ENCODE results near the gene MLIP.
"Not testable (repeated sequence)": the region's sequence is repeated elsewhere in the genome, so short reads cannot be mapped to it uniquely, and the experiment has no call there.

Gene MLIP, protein sequence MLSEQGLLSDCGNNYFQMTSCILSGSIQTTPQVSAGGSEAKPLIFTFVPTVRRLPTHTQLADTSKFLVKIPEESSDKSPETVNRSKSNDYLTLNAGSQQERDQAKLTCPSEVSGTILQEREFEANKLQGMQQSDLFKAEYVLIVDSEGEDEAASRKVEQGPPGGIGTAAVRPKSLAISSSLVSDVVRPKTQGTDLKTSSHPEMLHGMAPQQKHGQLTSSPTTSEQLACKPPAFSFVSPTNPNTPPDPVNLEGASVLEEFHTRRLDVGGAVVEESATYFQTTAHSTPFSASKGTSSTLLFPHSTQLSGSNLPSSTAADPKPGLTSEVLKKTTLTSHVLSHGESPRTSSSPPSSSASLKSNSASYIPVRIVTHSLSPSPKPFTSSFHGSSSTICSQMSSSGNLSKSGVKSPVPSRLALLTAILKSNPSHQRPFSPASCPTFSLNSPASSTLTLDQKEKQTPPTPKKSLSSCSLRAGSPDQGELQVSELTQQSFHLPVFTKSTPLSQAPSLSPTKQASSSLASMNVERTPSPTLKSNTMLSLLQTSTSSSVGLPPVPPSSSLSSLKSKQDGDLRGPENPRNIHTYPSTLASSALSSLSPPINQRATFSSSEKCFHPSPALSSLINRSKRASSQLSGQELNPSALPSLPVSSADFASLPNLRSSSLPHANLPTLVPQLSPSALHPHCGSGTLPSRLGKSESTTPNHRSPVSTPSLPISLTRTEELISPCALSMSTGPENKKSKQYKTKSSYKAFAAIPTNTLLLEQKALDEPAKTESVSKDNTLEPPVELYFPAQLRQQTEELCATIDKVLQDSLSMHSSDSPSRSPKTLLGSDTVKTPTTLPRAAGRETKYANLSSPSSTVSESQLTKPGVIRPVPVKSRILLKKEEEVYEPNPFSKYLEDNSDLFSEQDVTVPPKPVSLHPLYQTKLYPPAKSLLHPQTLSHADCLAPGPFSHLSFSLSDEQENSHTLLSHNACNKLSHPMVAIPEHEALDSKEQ

GRCh38 chr6:54111341-54112045 lies at the start of gene MLIP:
TSS of gene MLIP (plus strand) at chr6:54111443. CDS start at chr6:54111480, 37 bp downstream.
- DNase-seq = no peak

DNA sequence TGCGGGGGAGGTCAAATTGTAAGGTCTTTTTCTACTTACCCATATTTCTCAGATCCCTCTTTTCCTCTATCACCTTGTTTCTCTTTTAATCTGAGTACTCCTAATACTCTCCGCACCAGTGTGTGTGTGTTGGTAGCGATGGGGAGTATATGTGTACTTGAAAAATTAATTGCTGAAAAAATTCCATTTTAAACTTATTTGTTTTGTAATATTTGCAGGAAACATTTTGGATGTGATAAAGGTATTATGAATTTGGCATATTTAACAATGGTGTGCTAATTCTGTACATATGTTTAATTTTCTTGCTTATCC lies 48.1 kb upstream of the MLIP start:
- DNase-seq = no peak

DNA sequence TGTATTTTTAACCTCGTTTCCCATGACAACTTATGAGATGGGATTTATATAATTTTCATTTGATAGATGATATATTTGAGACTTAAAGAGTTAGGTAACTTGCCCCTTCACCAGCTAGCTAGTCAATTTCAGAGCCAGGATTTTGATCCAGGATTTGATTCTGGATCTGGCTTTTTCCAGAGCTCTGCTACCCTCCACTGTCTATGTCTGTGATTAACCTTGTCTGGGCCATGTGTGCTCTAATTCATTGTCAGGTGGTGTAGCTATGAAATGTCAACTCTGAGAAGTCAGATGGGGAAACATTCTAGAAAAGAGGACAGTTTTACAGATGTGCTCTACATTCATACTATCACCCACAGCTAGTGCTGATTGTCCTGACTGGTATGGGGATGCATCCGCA lies 42.5 kb upstream of the MLIP start:
- DNase-seq = no peak

GRCh38 chr6:54070025-54070424 lies 41.2 kb upstream of the MLIP start:
- no peak for DNase-seq

DNA sequence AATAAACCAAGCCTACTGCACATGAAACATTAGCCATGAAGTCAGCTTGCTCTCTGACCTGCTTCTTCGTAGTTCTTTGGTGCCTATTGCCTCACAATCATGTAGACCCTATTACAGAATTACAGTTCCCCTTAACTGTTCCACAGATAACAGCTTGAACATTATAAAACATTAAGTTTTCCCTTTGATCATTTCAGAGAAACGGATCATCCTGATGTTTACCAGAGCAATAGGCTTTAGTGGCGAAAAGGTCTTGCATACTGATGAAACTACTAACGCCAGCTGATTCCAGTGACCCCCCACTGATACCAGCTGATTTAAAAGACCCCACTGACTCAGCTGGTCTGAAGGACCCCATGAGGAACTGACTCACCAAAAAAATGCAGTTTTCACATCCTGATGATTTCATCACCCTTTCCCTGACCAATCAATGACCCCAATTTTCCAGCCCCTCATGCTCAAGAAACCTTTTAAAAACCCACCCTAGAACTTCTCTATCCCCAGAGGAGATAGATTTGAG lies 39.4 kb upstream of the MLIP start:
- DNase-seq = no peak

DNA sequence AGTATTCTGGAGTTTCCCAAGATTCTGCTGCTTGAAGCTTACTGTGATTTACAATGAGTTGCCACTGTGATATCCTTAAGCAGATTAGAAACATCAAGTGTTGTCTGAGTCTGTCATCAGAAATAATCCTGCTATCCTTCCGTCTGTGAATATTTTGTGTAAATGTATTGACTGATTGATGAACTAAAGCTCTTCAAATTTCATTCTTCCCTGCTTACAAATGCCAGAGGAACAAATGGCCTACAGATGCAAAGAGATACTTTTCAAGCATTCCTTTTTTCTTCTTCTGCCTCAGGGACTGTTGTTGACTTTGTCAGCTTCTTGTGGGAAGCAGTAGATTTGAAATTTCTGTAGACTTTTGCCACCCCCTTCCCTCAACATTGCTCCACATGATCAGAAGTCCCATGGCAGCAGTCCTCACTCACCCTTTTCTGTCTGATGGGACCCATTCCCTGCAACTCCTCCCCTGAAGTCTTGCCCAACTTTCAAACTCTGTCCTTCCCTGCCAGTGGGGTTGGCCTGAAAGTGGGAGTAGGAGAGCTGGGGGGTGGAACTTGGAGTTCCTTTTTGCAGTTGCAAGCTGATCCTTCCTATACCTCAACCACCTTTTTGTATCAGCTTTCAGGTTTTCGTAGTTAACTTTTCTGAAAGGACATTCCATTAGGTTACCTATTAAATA lies 38.5 kb upstream of the MLIP start:
- no peak for DNase-seq

DNA sequence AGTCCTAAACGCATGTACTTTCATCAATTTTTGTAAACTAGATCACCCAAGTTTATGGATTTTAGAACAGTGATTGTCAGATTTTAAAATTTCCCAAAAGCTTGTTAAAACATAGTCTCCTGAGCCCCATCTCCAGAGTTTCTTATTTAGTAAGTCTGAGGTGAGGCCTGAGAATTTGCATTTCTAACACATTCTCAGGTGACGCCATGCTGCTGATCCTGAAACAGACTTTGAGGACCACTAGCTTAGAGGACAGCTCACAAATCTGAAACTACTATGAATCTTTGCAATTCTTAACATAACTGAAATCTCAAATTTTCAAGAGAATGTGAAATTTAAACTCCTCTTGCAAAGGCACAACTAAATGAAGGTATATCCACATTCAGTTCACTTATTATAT lies 37.8 kb upstream of the MLIP start:
- DNase-seq = no peak

DNA sequence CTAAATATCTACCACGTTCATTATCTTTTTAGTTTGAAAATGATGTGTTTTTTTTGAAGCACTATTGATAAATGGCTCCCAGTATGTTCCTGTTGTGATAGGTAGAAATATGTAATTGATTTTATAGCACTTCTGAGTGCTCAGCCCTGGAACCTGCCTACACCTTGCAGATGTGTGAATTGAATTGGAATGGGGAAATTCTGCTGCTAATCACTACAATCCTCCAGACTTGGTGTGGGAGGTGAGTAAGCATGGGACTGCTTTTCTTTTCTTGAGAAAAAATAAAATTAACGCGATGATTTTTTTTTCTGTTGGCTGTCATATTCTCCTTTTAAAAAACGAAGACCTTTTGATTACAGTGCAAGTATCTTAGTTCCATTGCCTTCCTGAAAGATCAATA lies 37.1 kb upstream of the MLIP start:
- DNase-seq = no peak

DNA sequence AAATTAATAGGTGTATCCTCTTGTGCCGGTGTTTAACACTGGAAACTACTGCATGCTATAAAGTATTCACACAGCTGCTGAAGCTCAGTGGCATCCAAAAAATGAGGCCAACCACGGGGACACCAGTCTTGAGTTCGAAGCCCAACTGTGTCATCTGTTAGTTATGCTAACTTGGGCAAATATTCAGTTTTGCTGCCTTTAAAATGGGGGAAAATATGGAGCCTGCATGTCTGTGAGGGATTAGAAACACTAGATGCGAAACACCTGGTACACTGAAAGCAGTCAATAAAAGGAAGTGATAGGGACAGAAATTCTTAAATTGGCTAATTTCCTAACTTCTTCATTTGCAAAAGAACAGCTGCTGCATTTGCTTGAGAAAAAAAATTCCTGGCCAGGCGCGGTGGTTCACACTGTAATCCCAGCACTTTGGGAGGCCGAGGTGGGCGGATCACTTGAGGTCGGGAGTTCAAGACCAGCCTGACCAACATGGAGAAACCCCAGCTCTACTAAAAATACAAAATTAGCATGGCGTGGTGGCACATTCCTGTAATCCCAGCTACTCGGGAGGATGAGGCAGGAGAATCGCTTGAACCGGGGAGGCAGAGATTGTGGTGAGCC lies 36.6 kb upstream of the MLIP start:
- no peak for DNase-seq

DNA sequence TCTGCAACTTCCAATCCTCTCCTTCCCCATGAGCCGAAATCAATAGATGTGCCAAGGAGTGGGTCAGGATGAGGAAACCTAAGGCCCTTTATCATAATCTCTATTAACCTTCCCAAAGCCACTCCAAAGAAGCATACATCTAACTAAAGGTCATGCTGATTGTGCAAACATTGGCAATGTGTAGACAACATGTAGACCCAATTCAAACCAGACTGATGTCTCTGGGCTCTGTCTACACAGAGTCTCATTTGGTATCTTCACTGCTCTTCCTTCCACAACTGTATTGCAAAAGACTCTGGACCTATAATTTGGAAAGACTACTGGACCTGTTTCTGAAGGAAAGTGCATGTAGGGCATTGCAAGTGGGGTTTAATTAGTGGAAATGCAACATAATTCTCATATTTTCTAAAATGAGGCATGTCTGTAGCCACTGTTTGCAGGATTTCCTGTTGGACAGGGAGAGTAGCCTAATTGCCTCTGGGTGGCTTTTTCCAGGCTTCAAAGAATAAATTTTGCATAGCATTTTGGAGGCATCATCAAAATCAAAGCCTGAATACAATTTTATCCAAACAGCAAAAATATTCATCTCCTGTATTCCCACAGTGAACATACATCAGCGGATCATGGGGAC lies 35.0 kb upstream of the MLIP start:
- DNase-seq = no peak

DNA sequence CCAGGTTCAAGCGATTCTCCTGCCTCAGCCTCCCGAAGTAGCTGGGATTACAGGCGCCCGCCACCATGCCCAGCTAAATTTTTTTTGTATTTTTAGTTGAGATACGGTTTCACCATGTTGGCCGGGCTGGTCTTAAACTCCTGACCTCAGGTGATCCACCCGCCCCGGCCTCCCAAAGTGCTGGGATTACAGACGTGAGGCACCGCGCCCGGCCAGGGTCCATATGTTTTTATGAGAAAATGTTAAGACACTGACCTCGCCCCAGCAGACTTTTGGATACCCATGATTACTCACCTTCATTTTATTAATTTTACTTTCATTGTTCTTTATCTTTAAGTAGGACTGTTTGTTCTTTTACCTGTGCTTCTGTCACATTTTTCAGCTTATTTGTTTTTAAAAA lies 29.7 kb upstream of the MLIP start:
- DNase-seq = not testable (repeated sequence)

DNA sequence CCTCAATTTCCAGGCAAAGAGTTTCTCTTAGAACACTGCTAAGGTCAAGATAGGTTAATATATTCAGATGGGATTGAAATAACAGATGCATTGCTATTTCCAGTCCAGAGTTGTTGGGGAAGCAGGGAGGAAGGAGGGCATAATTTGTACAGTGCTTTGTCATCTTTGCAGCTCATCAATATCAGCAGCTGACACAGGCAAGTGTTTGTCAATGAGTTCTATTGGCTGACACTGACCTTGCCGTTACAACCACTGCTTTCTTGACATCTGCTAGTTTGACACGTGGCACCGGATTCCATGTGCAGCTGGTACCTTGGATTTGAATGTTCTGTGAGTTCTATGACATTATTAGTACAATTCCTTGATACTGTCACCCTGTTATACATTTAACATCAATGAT lies 28.0 kb upstream of the MLIP start:
- no peak for DNase-seq

- DNase-seq = no peak
Observed at GRCh38 chr6:54084231-54084630, 27.0 kb upstream of the MLIP start.

DNA sequence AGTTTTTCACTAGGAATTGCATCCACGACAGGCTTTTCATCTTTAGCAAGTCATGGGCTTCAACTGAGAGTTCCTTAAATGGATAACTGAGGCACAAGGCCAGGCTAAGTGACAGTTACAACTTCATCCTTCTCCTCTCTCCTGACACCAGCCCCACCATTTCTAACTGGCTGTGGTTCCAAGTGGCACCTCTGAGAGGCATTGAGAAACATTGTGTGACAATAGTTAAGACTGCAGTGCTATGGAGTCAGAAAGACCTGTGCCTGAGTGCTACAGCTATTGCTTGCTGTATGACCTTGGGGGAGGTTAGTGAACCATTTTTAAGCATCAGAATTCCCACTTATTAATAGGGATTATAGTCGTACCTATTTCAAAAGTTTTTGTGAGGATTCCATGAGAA lies 26.2 kb upstream of the MLIP start:
- DNase-seq = no peak

DNA sequence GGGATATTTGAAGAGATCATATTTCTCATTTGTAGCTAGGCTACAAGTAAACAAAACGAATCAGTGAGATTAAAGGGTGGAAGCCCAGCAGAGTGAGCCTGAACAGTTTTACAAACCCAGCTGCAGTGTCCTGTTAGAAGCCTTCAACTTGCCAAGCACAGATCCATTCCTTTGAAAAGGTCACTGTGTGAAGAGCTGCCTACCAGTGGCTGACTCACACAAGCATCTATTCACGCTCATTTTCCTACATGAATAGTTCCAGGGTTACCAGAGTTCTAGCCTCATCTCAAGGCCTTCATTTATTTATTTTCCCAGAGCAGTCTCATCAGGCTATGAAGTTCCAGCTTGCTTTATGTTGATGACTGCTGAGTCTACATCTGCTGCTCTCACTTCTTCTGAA lies 25.7 kb upstream of the MLIP start:
- DNase-seq = no peak

- DNase-seq = no peak
Observed at GRCh38 chr6:54086439-54086838, 24.8 kb upstream of the MLIP start.

- no peak for DNase-seq
Observed at GRCh38 chr6:54087721-54088120, 23.5 kb upstream of the MLIP start.

DNA sequence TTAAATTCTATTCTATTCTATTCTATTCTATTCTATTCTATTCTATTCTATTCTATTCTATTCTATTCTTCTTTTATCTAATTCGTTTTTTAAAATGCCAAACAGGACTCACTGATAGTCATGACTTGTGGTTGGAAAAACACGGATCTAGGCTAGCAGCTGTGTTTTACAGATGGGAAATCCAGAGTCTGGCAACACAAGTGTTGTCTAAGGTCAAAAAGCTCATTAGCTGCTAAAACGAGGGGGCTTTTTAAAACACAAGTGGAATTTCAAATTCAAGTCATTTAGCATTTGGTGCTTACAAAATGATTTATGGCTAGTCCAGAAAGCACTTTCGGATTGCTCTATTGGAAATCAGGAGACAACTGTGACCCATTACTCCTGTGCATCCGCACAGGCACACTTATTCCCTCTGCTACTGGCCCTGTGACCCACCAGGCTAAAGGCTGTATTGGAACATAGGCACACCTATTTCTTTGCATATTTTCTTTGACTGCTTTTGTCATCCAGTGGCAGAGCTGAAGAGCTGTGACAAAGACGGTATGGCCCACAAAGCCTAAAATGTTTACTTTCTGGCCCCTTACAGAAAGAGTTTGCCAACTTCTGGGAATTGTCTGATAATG lies 17.8 kb upstream of the MLIP start:
- DNase-seq = no peak

- DNase-seq = no peak
Observed at GRCh38 chr6:54094293-54094692, 16.9 kb upstream of the MLIP start.

- DNase-seq = no peak
Observed at GRCh38 chr6:54094786-54095185, 16.5 kb upstream of the MLIP start.

DNA sequence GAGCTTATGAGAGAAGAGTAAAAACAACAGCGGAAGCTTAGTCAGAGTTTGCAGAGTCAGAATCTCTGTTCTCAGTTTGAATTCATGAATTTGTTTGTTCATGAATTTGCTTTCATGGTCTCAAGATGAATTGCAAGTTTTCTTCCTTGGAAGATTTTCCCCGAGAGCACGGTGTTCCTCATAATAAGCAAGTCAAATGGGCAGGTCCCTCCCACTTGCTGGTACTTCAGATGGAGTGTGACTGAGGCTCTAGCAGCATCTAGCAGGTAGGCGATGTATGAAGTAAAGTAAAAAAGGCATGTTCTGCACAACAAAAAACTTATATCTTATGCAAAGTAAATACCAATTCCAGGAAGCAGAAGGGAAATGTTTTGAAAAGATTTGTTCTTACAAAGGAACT lies 15.5 kb upstream of the MLIP start:
- DNase-seq = no peak
